NCI-H748 (cell line): ENCODE data around the gene TPCN2.
"Not testable (repeated sequence)": the region's sequence is repeated elsewhere in the genome, so short reads cannot be mapped to it uniquely, and the experiment has no call there.

Experiments used
- DNase-seq: peaks from one replicate; lab custom pipeline; 2025; ENCODE audit not compliant: unreplicated experiment; lab: John Stamatoyannopoulos, UW

The TPCN2 gene

DNA sequence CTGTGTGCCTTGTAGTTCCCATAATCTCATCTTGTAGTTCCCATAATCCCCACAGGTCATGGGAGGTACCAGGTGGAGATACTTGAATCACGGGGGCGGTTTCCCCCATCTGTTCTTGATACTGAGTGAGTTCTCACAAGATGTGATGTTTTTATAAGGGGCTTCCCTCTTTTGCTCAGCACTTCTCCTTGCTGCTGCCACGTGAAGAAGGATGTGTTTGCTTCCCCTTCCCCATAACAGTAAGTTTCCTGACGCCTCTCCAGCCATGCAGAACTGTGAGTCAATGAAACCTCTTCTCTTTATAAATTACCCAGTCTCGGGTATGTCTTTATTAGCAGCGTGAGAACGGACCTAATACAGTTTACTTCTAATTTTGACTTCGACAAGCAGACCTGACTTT lies 93.0 kb downstream of the TPCN2 start:
- DNase-seq, result no peak

DNA sequence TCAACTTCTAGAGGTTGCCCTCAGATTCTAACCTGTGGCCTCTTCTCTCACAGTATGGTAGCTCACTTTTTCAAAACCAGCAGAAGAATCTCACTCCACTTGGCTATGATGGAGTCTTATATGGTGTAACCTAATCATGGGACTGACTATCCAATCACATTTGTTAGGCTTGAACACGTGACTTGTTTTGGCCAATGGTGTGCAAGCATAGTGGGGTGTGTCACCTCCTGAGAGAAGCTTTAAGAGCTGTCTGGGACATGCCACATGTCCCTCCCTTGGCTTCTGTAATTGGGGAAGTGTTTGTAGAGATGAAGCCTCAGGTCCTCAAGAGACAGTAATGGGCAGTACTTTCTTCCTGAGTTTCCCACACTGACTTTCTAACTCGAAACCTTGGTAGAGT lies 94.2 kb downstream of the TPCN2 start:
- DNase-seq, result no peak

GRCh38 chr11:69144316-69145049 lies 95.8 kb downstream of the TPCN2 start:
- DNase-seq, result no peak

GRCh38 chr11:69145050-69145380 lies 96.3 kb downstream of the TPCN2 start:
- DNase-seq, result no peak

- DNase-seq, result no peak
These were observed 99.6 kb downstream of the TPCN2 start for GRCh38 chr11:69148377-69148762.

- DNase-seq, result no peak
These were observed 100.1 kb downstream of the TPCN2 start for GRCh38 chr11:69148806-69149205.

GRCh38 chr11:69149338-69150045 lies 100.8 kb downstream of the TPCN2 start:
- not testable (repeated sequence) for DNase-seq

DNA sequence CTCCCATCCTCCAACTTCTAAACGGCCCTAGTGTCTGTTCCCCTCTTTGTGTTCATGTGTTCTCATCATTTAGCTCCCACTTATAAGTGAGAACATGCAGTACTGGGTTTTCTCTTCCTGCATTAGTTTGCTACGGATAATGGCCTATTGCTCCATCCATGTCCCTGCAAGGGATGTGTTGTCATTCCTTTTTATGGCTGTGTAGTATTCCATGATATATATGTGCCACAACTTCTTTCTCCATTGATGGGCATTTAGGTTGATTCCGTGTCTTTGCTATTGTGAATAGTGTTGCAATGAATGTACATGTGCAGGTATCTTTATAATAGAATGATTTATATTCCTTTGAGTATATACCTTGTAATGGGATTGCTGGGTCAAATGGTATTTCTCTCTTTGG lies 101.4 kb downstream of the TPCN2 start:
- DNase-seq, result no peak

DNA sequence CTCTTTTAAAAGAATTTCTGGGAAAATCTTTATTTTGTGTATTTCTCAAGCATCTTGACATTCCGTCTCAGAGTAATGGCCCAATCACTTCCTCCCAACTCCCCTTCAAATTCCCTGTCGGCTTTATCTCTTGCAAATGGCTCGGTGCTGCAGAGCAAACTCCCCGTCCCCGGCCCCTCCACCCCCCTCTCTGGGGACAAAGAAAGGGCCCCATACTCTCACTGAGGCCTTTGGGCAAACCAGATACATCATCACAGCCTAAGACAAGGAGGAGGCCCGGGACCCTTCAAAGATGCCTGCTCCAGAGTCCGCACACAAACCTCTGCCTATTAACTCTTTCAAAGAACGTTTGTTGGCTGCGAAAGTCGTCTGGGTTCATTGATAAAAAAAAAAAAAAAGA lies 103.1 kb downstream of the TPCN2 start:
- DNase-seq, result no peak

GRCh38 chr11:69152733-69153421 lies 104.1 kb downstream of the TPCN2 start:
- no peak for DNase-seq

DNA sequence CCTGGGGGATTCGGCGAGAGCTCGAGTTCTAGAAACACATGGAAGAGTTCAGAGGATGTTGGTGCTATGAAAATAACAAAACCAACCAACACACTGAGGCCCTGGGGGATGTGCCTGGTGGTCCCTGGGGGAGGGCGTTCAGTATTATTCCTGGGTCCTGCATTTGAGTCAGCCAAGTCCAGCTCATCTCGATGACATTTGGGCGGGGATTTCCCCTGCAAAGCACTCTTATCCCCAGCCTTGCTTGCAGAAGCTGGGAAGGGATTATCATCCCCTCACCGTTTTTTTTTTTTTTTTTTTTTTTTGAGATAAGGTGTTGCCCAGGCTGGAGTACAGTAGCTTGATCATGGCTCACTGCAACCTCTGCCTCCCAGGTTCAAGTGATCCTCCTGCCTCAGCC lies 104.9 kb downstream of the TPCN2 start:
- no peak for DNase-seq

GRCh38 chr11:69154211-69154913 lies 105.6 kb downstream of the TPCN2 start:
- DNase-seq, result no peak

GRCh38 chr11:69154938-69155301 lies 106.2 kb downstream of the TPCN2 start:
- DNase-seq, result no peak

- DNase-seq, result no peak
These were observed 106.8 kb downstream of the TPCN2 start, which contains the start of gene SMIM38 for GRCh38 chr11:69155302-69156234. TSS of gene SMIM38 (plus strand) at chr11:69155935. CDS start at chr11:69157847, 1,912 bp downstream.

GRCh38 chr11:69156235-69156639 lies 107.5 kb downstream of the TPCN2 start:
- DNase-seq, result no peak

DNA sequence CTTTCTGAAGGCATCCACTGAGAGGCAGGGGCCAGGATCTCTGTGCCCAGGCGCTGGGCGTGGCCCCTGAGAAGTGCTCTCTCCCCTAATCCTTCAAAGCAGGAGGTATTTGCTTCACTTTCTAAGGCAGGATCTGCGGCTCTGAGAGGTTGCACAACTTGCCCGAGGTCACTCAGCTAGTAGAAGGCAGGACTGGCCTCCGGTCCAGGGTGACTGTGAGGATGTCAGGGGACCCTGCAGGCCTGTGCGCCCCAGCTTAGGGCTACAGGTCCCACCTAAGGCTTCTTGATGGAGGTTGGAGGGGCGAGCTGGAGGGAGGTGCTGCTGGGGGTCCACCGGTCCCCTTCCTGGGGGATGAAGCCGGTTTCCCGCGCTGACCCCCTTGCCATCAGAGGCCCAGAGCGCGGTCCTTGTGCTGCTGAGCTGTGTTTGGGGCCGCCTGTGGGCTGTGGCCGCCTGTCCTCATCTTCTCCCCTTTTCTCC lies 108.0 kb downstream of the TPCN2 start:
- DNase-seq, result no peak

DNA sequence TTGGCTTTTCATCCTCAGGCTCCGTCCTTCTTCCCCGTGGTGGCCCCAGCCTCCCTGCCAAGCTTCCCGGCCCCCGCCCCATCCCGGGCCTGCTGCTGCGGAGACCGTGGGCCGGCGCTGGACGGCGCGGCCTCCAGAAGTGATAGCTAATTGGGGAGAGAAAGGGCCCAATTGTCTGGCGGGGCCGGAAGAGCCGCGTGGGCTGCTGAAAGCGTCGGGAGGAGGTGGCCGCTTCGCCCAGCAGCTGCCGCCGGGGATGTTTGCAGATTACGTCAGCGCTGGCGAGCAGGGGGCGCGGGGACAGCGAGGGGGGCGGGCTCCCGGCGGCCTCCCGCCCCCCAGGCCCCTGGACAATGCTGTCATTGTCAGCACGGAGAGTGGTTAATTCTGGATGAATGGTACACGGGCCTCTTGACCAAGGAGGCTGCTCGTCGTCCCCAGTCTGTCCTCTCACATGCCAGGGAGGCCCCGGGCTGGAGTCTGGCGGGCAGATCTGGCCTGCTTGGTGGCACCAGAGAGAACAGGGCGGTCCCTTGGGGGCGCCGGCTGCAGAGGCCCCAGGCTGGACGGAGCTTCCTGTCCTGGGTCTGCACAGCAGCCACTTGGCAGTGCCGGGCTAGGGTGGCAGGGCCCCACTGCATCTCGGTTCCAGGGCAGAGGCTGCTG lies 108.6 kb downstream of the TPCN2 start:
- peak; percentile 88 for DNase-seq

- no peak for DNase-seq
These were observed 109.1 kb downstream of the TPCN2 start for GRCh38 chr11:69157822-69158231.

DNA sequence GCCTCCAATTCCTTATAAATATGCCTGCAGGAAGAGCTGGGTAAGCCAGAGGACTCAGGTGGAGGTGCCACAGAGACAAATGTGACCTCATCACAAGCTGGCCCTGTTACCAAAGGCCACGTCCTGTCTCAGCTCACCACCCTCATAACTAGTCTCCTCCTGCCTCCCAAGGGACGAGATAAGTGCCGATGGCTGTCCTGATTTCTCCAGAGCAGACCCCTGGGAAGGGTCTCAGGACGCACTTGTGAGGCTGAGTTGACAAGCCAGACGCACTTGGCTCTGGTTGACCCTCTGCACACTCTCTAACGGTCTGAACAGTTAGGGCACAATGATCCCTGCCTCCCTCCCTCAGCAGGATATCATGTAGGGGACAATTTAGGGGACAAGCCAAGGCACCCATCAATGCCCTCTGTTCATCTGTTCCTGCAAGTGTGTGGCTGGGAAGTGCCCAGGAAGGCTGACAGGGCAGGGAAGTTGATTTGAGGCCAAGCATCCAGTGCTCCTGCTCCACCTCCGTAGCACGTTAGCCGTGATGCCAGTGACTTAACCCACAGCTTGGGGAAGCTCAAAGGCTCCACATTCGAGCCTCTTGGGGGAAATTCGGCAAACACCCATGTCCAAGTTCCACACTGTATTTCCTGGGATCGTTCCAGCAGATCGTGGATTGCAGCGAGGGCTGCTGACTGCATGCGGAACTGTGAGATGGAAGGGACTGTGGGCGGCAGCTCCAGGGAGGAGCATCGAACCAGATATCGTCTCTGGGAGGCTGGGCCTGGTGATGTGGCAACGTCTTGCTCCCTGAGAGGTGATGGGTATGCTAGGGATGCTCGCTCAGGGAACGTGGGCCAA lies 109.8 kb downstream of the TPCN2 start:
- DNase-seq, result no peak
